ENCODE measurements around the gene FXYD5. TPM values are rescaled to one million over a fixed set of nuclear protein-coding genes. Genes with fewer than 3 reads are reported as not detected.

The FXYD5 gene
- total RNA-seq, 1 experiment from 2014 or later: 100 TPM

DNA sequence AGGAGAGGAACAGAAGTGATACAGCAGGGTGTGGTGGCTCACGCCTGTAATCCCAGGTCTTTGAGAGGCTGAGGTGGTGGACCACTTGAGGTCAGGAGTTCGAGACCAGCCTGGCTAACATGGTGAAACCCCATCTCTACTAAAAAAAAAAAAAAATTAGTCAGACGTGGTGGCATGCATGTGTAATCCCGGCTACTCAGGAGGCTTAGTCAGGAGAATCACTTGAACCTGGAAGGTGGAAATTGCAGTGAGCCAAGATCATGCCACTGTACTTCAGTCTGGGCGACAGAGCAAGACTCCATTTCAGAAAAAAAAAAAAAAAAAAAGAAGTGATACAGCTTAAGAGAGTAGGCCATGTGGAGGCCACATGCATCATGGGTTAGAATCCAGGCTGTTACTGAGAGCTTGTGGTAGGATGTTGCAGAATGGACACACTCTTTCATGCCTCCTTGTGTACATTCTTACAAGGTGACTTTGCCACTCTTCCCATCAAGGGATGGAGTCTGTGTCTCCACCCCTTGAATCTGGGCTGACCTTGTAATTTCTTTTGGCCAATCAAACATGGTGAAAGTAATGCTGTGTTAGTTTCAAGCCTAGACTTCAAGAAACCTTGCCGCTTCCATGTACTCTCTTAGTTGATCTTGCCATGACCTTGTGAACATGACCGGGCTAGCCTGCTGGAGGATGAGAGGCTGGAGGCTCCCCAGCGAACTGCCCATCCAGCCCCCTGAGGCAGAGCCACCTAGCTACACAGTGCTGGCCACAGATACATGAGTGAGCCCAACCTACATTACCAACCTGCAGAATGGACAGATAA, 61.7 kb downstream of the FXYD5 start:
- H3K27me3 Mint-ChIP-seq (ENCODE audit: low read depth): peaks cover 4% of the 10 kb centered on the region
- no peak overlapping the region for H4K91ac ChIP-seq (ENCODE audit: insufficient read length, low read depth, low read length)
- H3K27me3 ChIP-seq (ENCODE audit: insufficient read depth, low read length): no peaks in the 10 kb centered on the region
- H3K79me2 ChIP-seq (ENCODE audit: insufficient read depth, low read length): no peaks in the 10 kb centered on the region
- TF ChIP-seq, protein P1, sequence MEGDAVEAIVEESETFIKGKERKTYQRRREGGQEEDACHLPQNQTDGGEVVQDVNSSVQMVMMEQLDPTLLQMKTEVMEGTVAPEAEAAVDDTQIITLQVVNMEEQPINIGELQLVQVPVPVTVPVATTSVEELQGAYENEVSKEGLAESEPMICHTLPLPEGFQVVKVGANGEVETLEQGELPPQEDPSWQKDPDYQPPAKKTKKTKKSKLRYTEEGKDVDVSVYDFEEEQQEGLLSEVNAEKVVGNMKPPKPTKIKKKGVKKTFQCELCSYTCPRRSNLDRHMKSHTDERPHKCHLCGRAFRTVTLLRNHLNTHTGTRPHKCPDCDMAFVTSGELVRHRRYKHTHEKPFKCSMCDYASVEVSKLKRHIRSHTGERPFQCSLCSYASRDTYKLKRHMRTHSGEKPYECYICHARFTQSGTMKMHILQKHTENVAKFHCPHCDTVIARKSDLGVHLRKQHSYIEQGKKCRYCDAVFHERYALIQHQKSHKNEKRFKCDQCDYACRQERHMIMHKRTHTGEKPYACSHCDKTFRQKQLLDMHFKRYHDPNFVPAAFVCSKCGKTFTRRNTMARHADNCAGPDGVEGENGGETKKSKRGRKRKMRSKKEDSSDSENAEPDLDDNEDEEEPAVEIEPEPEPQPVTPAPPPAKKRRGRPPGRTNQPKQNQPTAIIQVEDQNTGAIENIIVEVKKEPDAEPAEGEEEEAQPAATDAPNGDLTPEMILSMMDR (conservative IDR thresholded peaks at IDR 0.05): no peak
- H3K4ac ChIP-seq (ENCODE audit: low read depth, low read length): no peak overlapping the region
- no peak overlapping the region for H3K4me2 ChIP-seq (ENCODE audit: insufficient read depth, insufficient read length, low read length)
- H3K27ac ChIP-seq (ENCODE audit: insufficient read length, low read depth, low read length): no peak overlapping the region
- no peaks in the 10 kb centered on the region for H4K20me1 ChIP-seq (ENCODE audit: control insufficient read depth, insufficient read depth, insufficient read length)
- no peak overlapping the region for H3K4me3 Mint-ChIP-seq
- H3T11ph ChIP-seq (ENCODE audit: low read length): no peak overlapping the region
- H3K14ac ChIP-seq (ENCODE audit: insufficient read depth, low read length): no peak overlapping the region
- no peak overlapping the region for H4K5ac ChIP-seq (ENCODE audit: insufficient read length, low read depth, low read length)
- H3K9me3 Mint-ChIP-seq: peaks cover 7 to 13% of the 10 kb centered on the region in 2 experiments
- H3K56ac ChIP-seq (ENCODE audit: insufficient read length, low read depth, low read length): no peak overlapping the region
- no peak for DNase-seq
- H2BK12ac ChIP-seq (ENCODE audit: insufficient read length, low read depth, low read length): no peak overlapping the region
- H3K4me1 ChIP-seq (ENCODE audit: insufficient read depth, low read length): 0 out of 2 replicates have a peak, but pooled peaks cover 2% of the 10 kb centered on the region
- no peak overlapping the region for H4K8ac ChIP-seq (replicated peaks; ENCODE audit: insufficient read length, low read depth, low read length)
- no peak overlapping the region for H3K18ac ChIP-seq (ENCODE audit: insufficient read length, low read depth, low read length)
- no peak overlapping the region for H3K23ac ChIP-seq (ENCODE audit: insufficient read length, low read depth, low read length)
- no peaks in the 10 kb centered on the region for H3K9me3 ChIP-seq (ENCODE audit: control insufficient read depth, low read depth, low read length)
- no peak overlapping the region for H2AFZ ChIP-seq (ENCODE audit: low read length)
- no CpG with 5 or more reads among the region's 8 CpGs for WGBS (ENCODE audit: extremely low coverage, insufficient read length, low lambda C conversion rate)
- H2BK15ac ChIP-seq (ENCODE audit: low read depth, low read length): no peak overlapping the region
- H2BK20ac ChIP-seq (ENCODE audit: low read depth, low read length, poor library complexity, severe bottlenecking): no peak overlapping the region
- H3K4me1 Mint-ChIP-seq: peaks cover 16 to 18% of the 10 kb centered on the region in 2 experiments
- peak overlapping the region in 1 of 3 experiments; percentile 77; a peak in 1 of 7 replicates for H3K27ac Mint-ChIP-seq
- peaks cover 0 to 5% (median 5%) of the 10 kb centered on the region in 3 experiments; a peak in 5 of 7 replicates for H3K36me3 Mint-ChIP-seq (ENCODE audit: insufficient read depth in 1 of 3, low read depth in 3 of 3)
- no peak overlapping the region for H2BK120ac ChIP-seq (ENCODE audit: low read depth, low read length, poor library complexity, severe bottlenecking)
- H3K79me1 ChIP-seq (ENCODE audit: insufficient read depth, low read depth, low read length, poor library complexity, severe bottlenecking): no peaks in the 10 kb centered on the region
- H3K9ac ChIP-seq (ENCODE audit: extremely low read depth, insufficient read length, low read length): no peak overlapping the region
- H2BK5ac ChIP-seq (ENCODE audit: insufficient read length, low read length): no peak overlapping the region
- no peak overlapping the region for H2AK5ac ChIP-seq (ENCODE audit: insufficient read length, low read length)
- H3K23me2 ChIP-seq (ENCODE audit: insufficient read length, low read depth, low read length, poor library complexity, severe bottlenecking): no peaks in the 10 kb centered on the region
